Adrenal gland (tissue), 5 donors: ENCODE results near the gene RAB21.

Source experiments
- POLR2A ChIP-seq, 2 donors: fragments of 450-650 bp; IDR thresholded peaks; one replicate each; pipeline ENCODE4 v1.6.1; 2017; ENCODE audit warnings: antibody characterized with exemption in 2 of 2, mild to moderate bottlenecking in 2 of 2, moderate library complexity in 1 of 2
- TF ChIP-seq, protein P1 (sequence below), 6 experiments: fragments of 450-650 bp in 4 of 6; fragments of 200-600 bp in 2 of 6; sonication (generic) in 1 of 6; IDR thresholded peaks; 1 replicate in 5 of 6; 2 replicates in 1 of 6; pipeline versions ENCODE4 v1.5.1 to v1.8.0; 2016 to 2021; ENCODE audit warnings: antibody characterized with exemption in 6 of 6, mild to moderate bottlenecking in 2 of 6, moderate library complexity in 1 of 6
- donor health status: DM: no; HTN: no; CAD: no.

DNA sequence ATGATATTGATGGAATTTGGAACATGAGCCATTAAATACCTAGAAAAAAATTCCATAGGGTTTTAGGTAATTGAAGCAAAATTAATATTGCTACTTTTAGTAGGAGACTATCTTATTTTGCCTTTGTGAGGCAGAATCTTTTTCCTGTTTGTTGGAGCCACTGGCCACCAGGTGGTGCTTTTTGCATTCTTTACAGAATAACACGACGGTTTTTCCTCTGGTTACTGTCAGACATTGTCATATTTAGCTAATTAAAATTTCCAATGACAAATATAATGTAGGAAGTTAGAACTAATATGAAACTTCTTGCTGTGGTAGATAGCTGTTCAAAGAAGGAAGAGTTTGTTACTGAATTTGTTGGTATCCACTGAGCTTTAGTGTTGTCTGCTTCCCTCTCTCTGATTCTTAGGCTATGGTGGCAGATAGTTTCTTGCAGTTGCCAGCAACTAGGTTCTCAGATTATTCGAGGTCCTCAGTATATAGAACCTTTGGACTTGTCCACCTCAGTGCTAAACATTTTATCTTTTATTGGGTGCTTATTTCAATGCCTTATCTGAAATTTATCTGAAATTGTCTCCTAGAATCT lies 25.7 kb downstream of the RAB21 start:
- TF ChIP-seq, protein P1, sequence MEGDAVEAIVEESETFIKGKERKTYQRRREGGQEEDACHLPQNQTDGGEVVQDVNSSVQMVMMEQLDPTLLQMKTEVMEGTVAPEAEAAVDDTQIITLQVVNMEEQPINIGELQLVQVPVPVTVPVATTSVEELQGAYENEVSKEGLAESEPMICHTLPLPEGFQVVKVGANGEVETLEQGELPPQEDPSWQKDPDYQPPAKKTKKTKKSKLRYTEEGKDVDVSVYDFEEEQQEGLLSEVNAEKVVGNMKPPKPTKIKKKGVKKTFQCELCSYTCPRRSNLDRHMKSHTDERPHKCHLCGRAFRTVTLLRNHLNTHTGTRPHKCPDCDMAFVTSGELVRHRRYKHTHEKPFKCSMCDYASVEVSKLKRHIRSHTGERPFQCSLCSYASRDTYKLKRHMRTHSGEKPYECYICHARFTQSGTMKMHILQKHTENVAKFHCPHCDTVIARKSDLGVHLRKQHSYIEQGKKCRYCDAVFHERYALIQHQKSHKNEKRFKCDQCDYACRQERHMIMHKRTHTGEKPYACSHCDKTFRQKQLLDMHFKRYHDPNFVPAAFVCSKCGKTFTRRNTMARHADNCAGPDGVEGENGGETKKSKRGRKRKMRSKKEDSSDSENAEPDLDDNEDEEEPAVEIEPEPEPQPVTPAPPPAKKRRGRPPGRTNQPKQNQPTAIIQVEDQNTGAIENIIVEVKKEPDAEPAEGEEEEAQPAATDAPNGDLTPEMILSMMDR (IDR thresholded peaks at IDR 0.05) = peak; percentile 61 to 80 (median 70)
- TF ChIP-seq POLR2A (IDR thresholded peaks at IDR 0.05) = no peak
